GM12872 (cell line): ENCODE results near the gene DHODH.

Experiments used
- TF ChIP-seq, protein P1 (sequence below): IDR thresholded peaks from 3 replicates; pipeline ENCODE4 v1.5.1; 2011; ENCODE audit warnings: low read depth, mild to moderate bottlenecking, low read length, moderate library complexity; ENCODE audit not compliant: insufficient read depth

The DHODH gene

DNA sequence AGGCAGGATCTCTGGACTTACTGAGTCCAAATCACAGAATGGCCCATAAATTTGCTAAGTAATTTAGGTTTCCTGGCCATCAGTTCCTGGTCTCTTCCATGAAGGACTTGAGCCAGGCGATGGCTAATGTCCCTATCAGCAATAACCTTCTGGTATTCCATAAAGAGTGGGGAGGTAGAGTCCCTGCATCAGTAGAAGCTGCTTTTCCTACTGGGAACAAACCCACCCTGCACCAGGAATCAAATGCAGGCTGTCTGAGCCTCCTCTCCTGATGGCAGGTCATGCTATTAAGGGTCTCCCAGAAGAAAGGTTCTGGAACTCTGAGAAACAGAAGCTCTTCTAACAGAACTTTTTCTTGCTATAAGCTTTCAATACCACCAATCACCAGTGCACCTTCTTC, 53.0 kb downstream of the DHODH start:
- TF ChIP-seq, protein P1, sequence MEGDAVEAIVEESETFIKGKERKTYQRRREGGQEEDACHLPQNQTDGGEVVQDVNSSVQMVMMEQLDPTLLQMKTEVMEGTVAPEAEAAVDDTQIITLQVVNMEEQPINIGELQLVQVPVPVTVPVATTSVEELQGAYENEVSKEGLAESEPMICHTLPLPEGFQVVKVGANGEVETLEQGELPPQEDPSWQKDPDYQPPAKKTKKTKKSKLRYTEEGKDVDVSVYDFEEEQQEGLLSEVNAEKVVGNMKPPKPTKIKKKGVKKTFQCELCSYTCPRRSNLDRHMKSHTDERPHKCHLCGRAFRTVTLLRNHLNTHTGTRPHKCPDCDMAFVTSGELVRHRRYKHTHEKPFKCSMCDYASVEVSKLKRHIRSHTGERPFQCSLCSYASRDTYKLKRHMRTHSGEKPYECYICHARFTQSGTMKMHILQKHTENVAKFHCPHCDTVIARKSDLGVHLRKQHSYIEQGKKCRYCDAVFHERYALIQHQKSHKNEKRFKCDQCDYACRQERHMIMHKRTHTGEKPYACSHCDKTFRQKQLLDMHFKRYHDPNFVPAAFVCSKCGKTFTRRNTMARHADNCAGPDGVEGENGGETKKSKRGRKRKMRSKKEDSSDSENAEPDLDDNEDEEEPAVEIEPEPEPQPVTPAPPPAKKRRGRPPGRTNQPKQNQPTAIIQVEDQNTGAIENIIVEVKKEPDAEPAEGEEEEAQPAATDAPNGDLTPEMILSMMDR = no peak

DNA sequence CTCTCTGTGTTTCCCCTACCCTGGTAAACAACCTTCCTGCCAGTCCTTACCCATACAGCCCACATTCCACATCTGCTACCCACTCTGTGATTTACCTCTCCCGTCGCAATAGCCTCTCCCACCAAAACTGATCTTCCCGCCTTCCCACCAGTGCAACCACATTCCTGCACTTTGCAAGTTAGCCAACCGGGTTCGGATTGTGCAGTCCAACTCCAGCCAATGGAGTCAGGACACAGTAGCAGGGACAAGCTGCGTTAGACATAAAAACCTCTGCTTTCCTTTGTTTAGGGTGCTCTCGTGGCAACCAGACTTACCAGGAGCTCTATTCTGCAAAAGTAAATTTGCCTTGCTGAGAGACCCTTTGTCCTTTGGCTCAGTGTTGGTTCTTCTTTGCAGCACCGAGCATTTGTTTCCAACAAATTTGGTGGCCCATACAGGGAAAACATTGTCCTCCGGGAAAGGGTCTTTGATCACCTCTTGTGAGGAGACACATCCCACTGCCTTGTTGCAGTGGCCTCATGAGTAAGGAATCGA, 55.9 kb downstream of the DHODH start:
- TF ChIP-seq, protein P1 = no peak

DNA sequence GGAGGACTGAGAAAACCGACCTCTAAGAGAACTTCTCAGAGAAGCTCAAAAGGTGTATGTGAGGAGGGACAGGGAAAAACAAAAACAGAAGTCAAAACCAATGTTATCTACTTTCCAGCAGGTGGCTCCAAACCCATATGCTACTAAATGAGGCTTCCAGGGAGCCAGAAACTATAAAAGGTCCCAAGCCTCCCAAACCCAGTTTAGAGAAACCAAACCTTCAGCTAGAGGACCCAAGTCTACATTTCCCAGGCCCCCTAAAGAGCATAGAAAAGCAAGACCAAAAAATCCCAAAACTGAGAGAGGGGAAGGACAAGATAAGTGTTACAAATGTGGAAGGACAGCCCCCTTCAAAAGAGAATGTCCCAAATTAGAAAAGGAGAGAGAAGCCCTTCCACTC, 58.2 kb downstream of the DHODH start:
- TF ChIP-seq, protein P1 = peak; percentile 70

DNA sequence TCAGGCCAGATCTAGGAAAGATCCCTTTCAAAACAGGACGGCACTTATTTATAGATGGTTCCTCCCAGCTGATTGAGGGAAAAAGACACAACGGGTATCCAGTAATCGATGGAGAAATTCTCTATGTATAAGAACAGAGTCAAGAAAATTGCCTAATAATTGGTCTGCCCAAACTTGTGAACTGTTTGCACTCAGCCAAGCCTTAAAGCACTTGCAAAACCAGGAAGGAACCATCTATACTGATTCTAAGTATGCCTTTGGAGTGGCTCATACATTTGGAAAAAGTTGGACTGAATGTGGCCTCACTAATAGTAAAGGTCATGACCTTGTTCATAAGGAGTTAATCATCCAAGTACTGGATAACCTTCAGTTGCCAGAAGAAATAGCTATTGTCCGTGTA, 60.4 kb downstream of the DHODH start:
- TF ChIP-seq, protein P1 = no peak

DNA sequence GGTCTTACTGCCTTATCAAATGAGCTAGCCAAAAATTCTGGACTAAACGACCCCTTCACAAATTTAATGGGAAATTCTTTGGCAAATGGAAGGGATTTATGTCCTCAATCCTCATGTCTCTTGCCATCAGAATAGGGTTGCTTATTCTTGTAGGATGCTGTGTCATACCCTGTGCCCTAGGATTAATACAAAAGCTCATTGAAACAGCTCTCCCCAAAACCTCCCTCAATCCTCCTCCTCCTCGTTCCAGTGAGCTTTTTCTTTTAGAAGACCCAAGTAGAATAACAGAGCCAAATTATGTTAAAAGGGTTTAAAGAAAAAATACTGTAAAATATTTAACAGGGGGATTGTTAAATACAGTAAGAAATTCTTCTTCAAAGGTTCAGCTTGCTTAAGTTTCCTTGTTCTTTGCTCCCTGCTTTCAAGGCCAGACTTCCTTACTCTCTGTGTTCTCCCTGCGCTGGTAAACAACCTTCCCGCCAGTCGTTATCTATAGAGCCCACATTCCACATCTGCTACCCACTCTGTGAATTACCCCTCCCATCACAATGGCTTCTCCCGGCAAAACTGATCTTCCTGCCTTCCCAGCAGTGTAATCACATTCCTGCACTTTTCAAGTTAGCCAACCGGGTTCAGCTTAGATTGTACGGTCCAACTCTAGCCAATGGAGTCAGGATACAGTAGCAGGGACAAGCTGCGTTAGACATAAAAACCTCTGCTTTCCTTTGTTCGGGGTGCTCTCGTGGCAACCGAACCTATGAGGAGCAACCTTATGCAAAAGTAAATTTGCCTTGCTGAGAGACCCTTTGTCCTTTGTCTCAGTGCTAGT, 64.2 kb downstream of the DHODH start:
- TF ChIP-seq, protein P1 = no peak

DNA sequence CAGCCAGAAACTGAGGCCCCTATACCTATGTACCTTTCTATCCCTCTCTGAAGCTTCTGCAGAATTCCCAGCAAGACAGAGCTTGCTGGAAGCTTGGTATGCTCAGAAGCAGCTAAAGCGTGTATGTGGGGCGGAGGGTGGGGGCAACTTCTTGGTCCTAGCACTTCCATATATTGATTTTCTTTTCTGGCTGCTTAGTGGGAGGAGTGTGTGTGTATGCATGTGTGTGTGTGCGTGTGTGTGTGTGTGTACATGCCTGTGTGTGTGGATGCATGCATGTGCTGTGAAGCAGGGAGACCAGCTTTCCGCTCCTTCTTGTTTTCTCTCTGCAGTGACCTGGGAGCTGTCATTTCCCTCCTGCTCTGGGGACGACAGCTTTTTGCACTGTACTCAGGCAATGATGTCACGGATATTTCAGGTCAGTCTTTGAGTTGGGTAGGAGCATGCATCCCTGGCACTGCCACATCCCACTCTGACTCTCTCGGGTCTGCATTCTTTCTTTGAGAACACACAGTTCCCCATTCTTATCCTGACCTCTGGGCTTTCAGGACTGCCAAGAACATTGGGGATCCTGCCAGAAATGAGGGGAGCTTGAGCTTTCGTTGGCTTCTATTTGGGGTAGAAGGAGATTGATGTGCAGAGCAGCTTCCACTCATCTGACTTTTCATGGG, 65.2 kb downstream of the DHODH start:
- TF ChIP-seq, protein P1 = no peak
